MM.1S (cell line): Measurements from ENCODE around the gene ANO10.

Experiments used
- CTCF ChIP-seq: fragments of 300-600 bp; sonication (generic); IDR thresholded peaks from 2 replicates; pipeline ENCODE4 v1.5.1; 2016; ENCODE audit warnings: antibody characterized with exemption, low read length, mixed read lengths
- EZH2 ChIP-seq: fragments of 300-600 bp; sonication (generic); optimal IDR thresholded peaks from 2 replicates; pipeline ENCODE3; 2017; ENCODE audit warnings: low read depth, mild to moderate bottlenecking, antibody characterized with exemption, low read length, mixed read lengths

- TF ChIP-seq CTCF, result no peak
- no peak for TF ChIP-seq EZH2
Measured at GRCh38 chr3:43581343-43581742, 40.5 kb downstream of the ANO10 start.
